Measurements from ENCODE around the gene SETBP1.

DNA sequence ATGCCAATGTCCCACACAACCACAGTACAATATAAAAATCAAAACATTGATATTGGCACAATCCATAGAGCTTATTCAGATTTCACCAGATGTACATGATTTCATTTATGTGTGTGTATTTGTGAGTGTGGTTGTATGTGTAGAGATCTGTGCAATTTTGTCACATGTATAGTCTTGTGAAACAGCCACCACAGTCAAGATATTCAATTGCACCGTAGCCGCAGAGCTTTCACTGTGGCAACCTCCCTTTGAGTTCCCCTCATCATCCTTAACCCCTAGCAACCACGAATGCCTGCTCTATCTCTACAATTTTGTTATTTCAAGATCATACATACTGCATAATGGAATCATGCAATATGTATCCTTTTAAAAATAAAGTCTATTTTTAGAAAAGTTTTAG lies 391.3 kb downstream of the SETBP1 start:
- TF ChIP-seq YY1 (IDR thresholded peaks at IDR 0.05; ENCODE audit: insufficient read depth, insufficient read length) (no peak), SUZ12 (IDR thresholded peaks at IDR 0.05; ENCODE audit: extremely low read depth, insufficient read depth, insufficient read length) (no peak), ZNF274 (IDR thresholded peaks at IDR 0.05; ENCODE audit: low read depth, low read length) (no peak)
